ENCODE measurements around the gene TEKT1. TPM values are rescaled to one million over a fixed set of nuclear protein-coding genes. Genes with fewer than 3 reads are reported as not detected.

Gene TEKT1
- total RNA-seq, 1 experiment from 2014 or later, result not detected

- H2BK12ac ChIP-seq (ENCODE audit: insufficient read length, low read depth, low read length), result no peak overlapping the region
- H2AK5ac ChIP-seq (ENCODE audit: insufficient read length, low read length), result no peak overlapping the region
- H3K9me3 ChIP-seq (ENCODE audit: control insufficient read depth, low read depth, low read length), result no peaks in the 10 kb centered on the region
- no peak overlapping the region for H4K8ac ChIP-seq (replicated peaks; ENCODE audit: insufficient read length, low read depth, low read length)
- no peak overlapping the region for H3K23ac ChIP-seq (ENCODE audit: insufficient read length, low read depth, low read length)
- no CpG with 5 or more reads among the region's 4 CpGs for WGBS (ENCODE audit: extremely low coverage, insufficient read length, low lambda C conversion rate)
- no peak overlapping the region for H3T11ph ChIP-seq (ENCODE audit: low read length)
- H3K23me2 ChIP-seq (ENCODE audit: insufficient read length, low read depth, low read length, poor library complexity, severe bottlenecking), result no peaks in the 10 kb centered on the region
- Mint-ChIP-seq H3K36me3 (ENCODE audit: insufficient read depth in 1 of 3, low read depth in 3 of 3) (no peaks in the 10 kb centered on the region), H3K27me3 (ENCODE audit: low read depth) (peaks cover 68% of the 10 kb centered on the region), H3K4me3 (no peak overlapping the region), H3K4me1 (no peaks in the 10 kb centered on the region), H3K27ac (no peak overlapping the region), H3K9me3 (no peaks in the 10 kb centered on the region; a peak in 1 of 5 replicates)
- H3K79me2 ChIP-seq (ENCODE audit: insufficient read depth, low read length), result no peaks in the 10 kb centered on the region
- H3K14ac ChIP-seq (ENCODE audit: insufficient read depth, low read length), result no peak overlapping the region
- H3K56ac ChIP-seq (ENCODE audit: insufficient read length, low read depth, low read length), result no peak overlapping the region
- no peak for TF ChIP-seq CTCF (conservative IDR thresholded peaks at IDR 0.05)
- no peak overlapping the region for H2BK20ac ChIP-seq (ENCODE audit: low read depth, low read length, poor library complexity, severe bottlenecking)
- H3K27me3 ChIP-seq (ENCODE audit: insufficient read depth, low read length), result no peaks in the 10 kb centered on the region
- DNase-seq, result no peak
- no peak overlapping the region for H4K5ac ChIP-seq (ENCODE audit: insufficient read length, low read depth, low read length)
- H3K4ac ChIP-seq (ENCODE audit: low read depth, low read length), result no peak overlapping the region
- no peak overlapping the region for H3K9ac ChIP-seq (ENCODE audit: extremely low read depth, insufficient read length, low read length)
- H2BK5ac ChIP-seq (ENCODE audit: insufficient read length, low read length), result no peak overlapping the region
- H3K27ac ChIP-seq (ENCODE audit: insufficient read length, low read depth, low read length), result no peak overlapping the region
- H2AFZ ChIP-seq (ENCODE audit: low read length), result no peak overlapping the region
- no peaks in the 10 kb centered on the region for H3K79me1 ChIP-seq (ENCODE audit: insufficient read depth, low read depth, low read length, poor library complexity, severe bottlenecking)
- H4K91ac ChIP-seq (ENCODE audit: insufficient read length, low read depth, low read length), result no peak overlapping the region
- H2BK15ac ChIP-seq (ENCODE audit: low read depth, low read length), result no peak overlapping the region
- H3K4me2 ChIP-seq (ENCODE audit: insufficient read depth, insufficient read length, low read length), result no peak overlapping the region
- no peak overlapping the region for H2BK120ac ChIP-seq (ENCODE audit: low read depth, low read length, poor library complexity, severe bottlenecking)
- no peak overlapping the region for H3K18ac ChIP-seq (ENCODE audit: insufficient read length, low read depth, low read length)
- no peaks in the 10 kb centered on the region for H3K4me1 ChIP-seq (ENCODE audit: insufficient read depth, low read length)
- no peaks in the 10 kb centered on the region for H4K20me1 ChIP-seq (ENCODE audit: control insufficient read depth, insufficient read depth, insufficient read length)
Observed at GRCh38 chr17:6782244-6782643, 49.3 kb downstream of the TEKT1 start.
